ENCODE measurements around the gene FAM81A.

The FAM81A gene

GRCh38 chr15:59555696-59556095 is 117.7 kb downstream of the FAM81A start:
- Histone ChIP-seq H3K4me1 (ENCODE audit: insufficient read depth, low read length) (no peaks in the 10 kb centered on the region), H3K36me3 (ENCODE audit: insufficient read depth, low read length) (no peaks in the 10 kb centered on the region), H4K20me1 (ENCODE audit: insufficient read depth, low read length) (no peaks in the 10 kb centered on the region), H3K27me3 (ENCODE audit: insufficient read depth, low read length, poor library complexity) (no peaks in the 10 kb centered on the region), H3K4me3 (ENCODE audit: low read depth in 1 of 2, low read length in 2 of 2) (no peak overlapping the region), H3K27ac (ENCODE audit: low read length) (no peak overlapping the region), H3K9me3 (ENCODE audit: insufficient read depth, low read length, severe bottlenecking) (no peaks in the 10 kb centered on the region), H2AFZ (ENCODE audit: low read depth, low read length) (no peak overlapping the region), H3K79me2 (ENCODE audit: insufficient read depth, low read length) (no peaks in the 10 kb centered on the region), H3K4me2 (ENCODE audit: insufficient read depth, low read length) (no peak overlapping the region), H3K9ac (ENCODE audit: low read depth, low read length) (no peak overlapping the region)
- DNase-seq (no peak), ATAC-seq (ENCODE audit: insufficient read depth, low read depth) (no peak)
- TF ChIP-seq, protein P1, sequence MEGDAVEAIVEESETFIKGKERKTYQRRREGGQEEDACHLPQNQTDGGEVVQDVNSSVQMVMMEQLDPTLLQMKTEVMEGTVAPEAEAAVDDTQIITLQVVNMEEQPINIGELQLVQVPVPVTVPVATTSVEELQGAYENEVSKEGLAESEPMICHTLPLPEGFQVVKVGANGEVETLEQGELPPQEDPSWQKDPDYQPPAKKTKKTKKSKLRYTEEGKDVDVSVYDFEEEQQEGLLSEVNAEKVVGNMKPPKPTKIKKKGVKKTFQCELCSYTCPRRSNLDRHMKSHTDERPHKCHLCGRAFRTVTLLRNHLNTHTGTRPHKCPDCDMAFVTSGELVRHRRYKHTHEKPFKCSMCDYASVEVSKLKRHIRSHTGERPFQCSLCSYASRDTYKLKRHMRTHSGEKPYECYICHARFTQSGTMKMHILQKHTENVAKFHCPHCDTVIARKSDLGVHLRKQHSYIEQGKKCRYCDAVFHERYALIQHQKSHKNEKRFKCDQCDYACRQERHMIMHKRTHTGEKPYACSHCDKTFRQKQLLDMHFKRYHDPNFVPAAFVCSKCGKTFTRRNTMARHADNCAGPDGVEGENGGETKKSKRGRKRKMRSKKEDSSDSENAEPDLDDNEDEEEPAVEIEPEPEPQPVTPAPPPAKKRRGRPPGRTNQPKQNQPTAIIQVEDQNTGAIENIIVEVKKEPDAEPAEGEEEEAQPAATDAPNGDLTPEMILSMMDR (IDR thresholded peaks at IDR 0.05; ENCODE audit: borderline replicate concordance, extremely low read depth, low read length, poor library complexity, severe bottlenecking): no peak
- TF ChIP-seq EZH2 (IDR thresholded peaks at IDR 0.05; ENCODE audit: borderline replicate concordance, low read depth, low read length, severe bottlenecking): no peak

- Histone ChIP-seq H3K4me2 (ENCODE audit: insufficient read depth, low read length) (no peak overlapping the region), H3K27me3 (ENCODE audit: insufficient read depth, low read length, poor library complexity) (no peaks in the 10 kb centered on the region), H3K36me3 (ENCODE audit: insufficient read depth, low read length) (no peaks in the 10 kb centered on the region), H3K9me3 (ENCODE audit: insufficient read depth, low read length, severe bottlenecking) (no peaks in the 10 kb centered on the region), H4K20me1 (ENCODE audit: insufficient read depth, low read length) (no peaks in the 10 kb centered on the region), H3K27ac (ENCODE audit: low read length) (no peak overlapping the region), H3K4me1 (ENCODE audit: insufficient read depth, low read length) (no peaks in the 10 kb centered on the region), H3K9ac (ENCODE audit: low read depth, low read length) (no peak overlapping the region), H2AFZ (ENCODE audit: low read depth, low read length) (no peak overlapping the region), H3K4me3 (ENCODE audit: low read depth in 1 of 2, low read length in 2 of 2) (no peak overlapping the region), H3K79me2 (ENCODE audit: insufficient read depth, low read length) (no peaks in the 10 kb centered on the region)
- ATAC-seq (ENCODE audit: insufficient read depth, low read depth) (no peak), DNase-seq (no peak)
- TF ChIP-seq, protein P1 (IDR thresholded peaks at IDR 0.05; ENCODE audit: borderline replicate concordance, extremely low read depth, low read length, poor library complexity, severe bottlenecking): no peak
- no peak for TF ChIP-seq EZH2 (IDR thresholded peaks at IDR 0.05; ENCODE audit: borderline replicate concordance, low read depth, low read length, severe bottlenecking)
Observed at GRCh38 chr15:59556380-59556779, 118.4 kb downstream of the FAM81A start.

- Histone ChIP-seq H3K27me3 (ENCODE audit: insufficient read depth, low read length, poor library complexity) (no peaks in the 10 kb centered on the region), H3K4me1 (ENCODE audit: insufficient read depth, low read length) (no peaks in the 10 kb centered on the region), H3K9ac (ENCODE audit: low read depth, low read length) (no peak overlapping the region), H3K4me2 (ENCODE audit: insufficient read depth, low read length) (no peak overlapping the region), H2AFZ (ENCODE audit: low read depth, low read length) (no peak overlapping the region), H4K20me1 (ENCODE audit: insufficient read depth, low read length) (no peaks in the 10 kb centered on the region), H3K79me2 (ENCODE audit: insufficient read depth, low read length) (no peaks in the 10 kb centered on the region), H3K9me3 (ENCODE audit: insufficient read depth, low read length, severe bottlenecking) (no peaks in the 10 kb centered on the region), H3K27ac (ENCODE audit: low read length) (no peak overlapping the region), H3K36me3 (ENCODE audit: insufficient read depth, low read length) (no peaks in the 10 kb centered on the region), H3K4me3 (ENCODE audit: low read depth in 1 of 2, low read length in 2 of 2) (no peak overlapping the region)
- DNase-seq (no peak), ATAC-seq (ENCODE audit: insufficient read depth, low read depth) (no peak)
- TF ChIP-seq, protein P1 (IDR thresholded peaks at IDR 0.05; ENCODE audit: borderline replicate concordance, extremely low read depth, low read length, poor library complexity, severe bottlenecking): no peak
- no peak for TF ChIP-seq EZH2 (IDR thresholded peaks at IDR 0.05; ENCODE audit: borderline replicate concordance, low read depth, low read length, severe bottlenecking)
Observed at GRCh38 chr15:59557581-59557980, 119.6 kb downstream of the FAM81A start.

DNA sequence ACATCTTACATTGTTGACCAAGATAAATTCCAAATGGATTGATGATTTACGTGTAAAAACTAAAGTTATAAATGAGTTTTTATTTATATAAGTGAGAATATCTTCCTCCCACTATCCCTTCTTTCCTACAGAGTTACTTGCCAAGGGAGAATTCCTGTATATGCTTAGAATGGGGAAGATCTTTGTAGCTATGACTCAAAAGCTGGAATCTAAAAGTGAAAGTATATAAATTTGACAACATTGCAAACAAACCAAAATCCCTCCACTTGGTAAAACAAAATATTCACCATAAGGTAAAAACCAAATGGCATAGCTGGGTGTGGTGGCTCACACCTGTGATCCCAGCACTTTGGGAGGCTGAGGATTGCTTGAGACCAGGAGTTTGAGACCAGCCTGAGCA is 120.9 kb downstream of the FAM81A start:
- Histone ChIP-seq H4K20me1 (ENCODE audit: insufficient read depth, low read length) (no peaks in the 10 kb centered on the region), H3K79me2 (ENCODE audit: insufficient read depth, low read length) (no peaks in the 10 kb centered on the region), H3K4me2 (ENCODE audit: insufficient read depth, low read length) (no peak overlapping the region), H3K9ac (ENCODE audit: low read depth, low read length) (no peak overlapping the region), H3K4me3 (ENCODE audit: low read depth in 1 of 2, low read length in 2 of 2) (no peak overlapping the region), H3K4me1 (ENCODE audit: insufficient read depth, low read length) (no peaks in the 10 kb centered on the region), H3K9me3 (ENCODE audit: insufficient read depth, low read length, severe bottlenecking) (no peaks in the 10 kb centered on the region), H2AFZ (ENCODE audit: low read depth, low read length) (no peak overlapping the region), H3K27ac (ENCODE audit: low read length) (no peak overlapping the region), H3K27me3 (ENCODE audit: insufficient read depth, low read length, poor library complexity) (no peaks in the 10 kb centered on the region), H3K36me3 (ENCODE audit: insufficient read depth, low read length) (no peaks in the 10 kb centered on the region)
- no peak for TF ChIP-seq EZH2 (IDR thresholded peaks at IDR 0.05; ENCODE audit: borderline replicate concordance, low read depth, low read length, severe bottlenecking)
- TF ChIP-seq, protein P1 (IDR thresholded peaks at IDR 0.05; ENCODE audit: borderline replicate concordance, extremely low read depth, low read length, poor library complexity, severe bottlenecking): no peak
- ATAC-seq (ENCODE audit: insufficient read depth, low read depth) (no peak), DNase-seq (no peak)
